CD4-positive, alpha-beta T cell (primary cell): ENCODE results near the gene HEATR1. TPM values are rescaled to one million over a fixed set of nuclear protein-coding genes. Genes with fewer than 3 reads are reported as not detected.

ENCODE experiments used
- ATAC-seq: fragments of 200-7000 bp; cut with Tn5 transposase; one replicate; pipeline ENCODE4 v1.10.0; 2022; ENCODE audit warnings: mild to moderate bottlenecking; ENCODE audit not compliant: poor library complexity
- CTCF ChIA-PET: fragments of 350-600 bp; sonication (Branson Sonifier 250); formaldehyde crosslinking; loops from one replicate; lab custom pipeline; 2021; ENCODE audit warnings: antibody characterized with exemption, inconsistent platforms; lab: Charles Lee
- POLR2A ChIA-PET: fragments of 350-600 bp; sonication (Branson Sonifier 250); formaldehyde crosslinking; loops from one replicate; lab custom pipeline; 2021; ENCODE audit warnings: antibody characterized with exemption, inconsistent platforms; lab: Charles Lee
- DNase-seq, 14 experiments: peaks; one replicate each; pipeline ENCODE4 v3.0.0-alpha.2; 2013 to 2020; ENCODE audit warnings: mixed read lengths in 2 of 14
- H3K27ac ChIP-seq, 2 donors: one replicate each; pipeline versions ENCODE4 v1.5.1 to v1.7.0; 2013; ENCODE audit warnings: low read length in 2 of 2, low read depth in 1 of 2, mild to moderate bottlenecking in 1 of 2
- H3K27me3 ChIP-seq, 2 experiments: 1 replicate in 1 of 2; 2 replicates in 1 of 2; pipeline versions ENCODE4 v1.6.1 to v1.7.0; 2013; ENCODE audit warnings: low read length in 2 of 2, control low read depth in 1 of 2, mild to moderate bottlenecking in 1 of 2, moderate library complexity in 1 of 2; ENCODE audit not compliant: insufficient read depth in 2 of 2, control insufficient read depth in 1 of 2
- H3K36me3 ChIP-seq: one replicate; pipeline ENCODE4 v1.6.1; 2013; ENCODE audit warnings: low read length, control low read depth; ENCODE audit not compliant: insufficient read depth
- H3K4me1 ChIP-seq: one replicate; pipeline ENCODE4 v1.6.1; 2013; ENCODE audit warnings: low read length, control low read depth; ENCODE audit not compliant: insufficient read depth
- H3K4me3 ChIP-seq: one replicate; pipeline ENCODE4 v1.5.1; 2013; ENCODE audit warnings: mild to moderate bottlenecking, low read length, moderate library complexity
- H3K9me3 ChIP-seq, 2 experiments: 1 replicate in 1 of 2; 2 replicates in 1 of 2; pipeline versions ENCODE4 v1.6.1 to v1.7.0; 2013; ENCODE audit warnings: low read length in 2 of 2, mild to moderate bottlenecking in 2 of 2, control low read depth in 1 of 2, moderate library complexity in 1 of 2; ENCODE audit not compliant: control insufficient read depth in 1 of 2, insufficient read depth in 1 of 2
- H3K27ac Mint-ChIP-seq: one replicate; pipeline ENCODE4 v1.8.0; 2020; ENCODE audit warnings: mixed read lengths
- H3K27me3 Mint-ChIP-seq: one replicate; pipeline ENCODE4 v1.8.0; 2021; ENCODE audit warnings: mixed read lengths
- H3K36me3 Mint-ChIP-seq: one replicate; pipeline ENCODE4 v1.8.0; 2021; ENCODE audit warnings: low read depth, mixed read lengths
- H3K4me1 Mint-ChIP-seq: one replicate; pipeline ENCODE4 v1.8.0; 2021; ENCODE audit warnings: low read depth, mixed read lengths
- H3K4me3 Mint-ChIP-seq: one replicate; pipeline ENCODE4 v1.8.0; 2020; ENCODE audit warnings: mild to moderate bottlenecking, mixed read lengths
- H3K9me3 Mint-ChIP-seq: one replicate; pipeline ENCODE4 v1.8.0; 2020; ENCODE audit warnings: mixed read lengths
- intact Hi-C, 2 experiments: fragments of 100-400 bp; cut with DNase I in 1 of 2; cut with micrococcal nuclease in 1 of 2; formaldehyde crosslinking; loops; one replicate each; pipeline versions ENCODE4 v1.15.1 to v1.9.0; 2023 to 2025; cut with DNase I, micrococcal nuclease
- total RNA-seq, 174 experiments: library from RNA in 2 of 174; stranded (reverse) in 2 of 174; gene quantifications; one replicate each; pipeline ENCODE4 v1.2.3 and lab custom pipeline; 2021 to 2026
- TF ChIP-seq, protein P1 (sequence below): fragments of 200-600 bp; IDR thresholded peaks from one replicate; pipeline ENCODE4 v1.8.0; 2022; ENCODE audit warnings: antibody characterized with exemption, mild to moderate bottlenecking

The HEATR1 gene
- total RNA-seq, 2 experiments from 2014 or later, result 34.9 to 37.5 TPM

DNA sequence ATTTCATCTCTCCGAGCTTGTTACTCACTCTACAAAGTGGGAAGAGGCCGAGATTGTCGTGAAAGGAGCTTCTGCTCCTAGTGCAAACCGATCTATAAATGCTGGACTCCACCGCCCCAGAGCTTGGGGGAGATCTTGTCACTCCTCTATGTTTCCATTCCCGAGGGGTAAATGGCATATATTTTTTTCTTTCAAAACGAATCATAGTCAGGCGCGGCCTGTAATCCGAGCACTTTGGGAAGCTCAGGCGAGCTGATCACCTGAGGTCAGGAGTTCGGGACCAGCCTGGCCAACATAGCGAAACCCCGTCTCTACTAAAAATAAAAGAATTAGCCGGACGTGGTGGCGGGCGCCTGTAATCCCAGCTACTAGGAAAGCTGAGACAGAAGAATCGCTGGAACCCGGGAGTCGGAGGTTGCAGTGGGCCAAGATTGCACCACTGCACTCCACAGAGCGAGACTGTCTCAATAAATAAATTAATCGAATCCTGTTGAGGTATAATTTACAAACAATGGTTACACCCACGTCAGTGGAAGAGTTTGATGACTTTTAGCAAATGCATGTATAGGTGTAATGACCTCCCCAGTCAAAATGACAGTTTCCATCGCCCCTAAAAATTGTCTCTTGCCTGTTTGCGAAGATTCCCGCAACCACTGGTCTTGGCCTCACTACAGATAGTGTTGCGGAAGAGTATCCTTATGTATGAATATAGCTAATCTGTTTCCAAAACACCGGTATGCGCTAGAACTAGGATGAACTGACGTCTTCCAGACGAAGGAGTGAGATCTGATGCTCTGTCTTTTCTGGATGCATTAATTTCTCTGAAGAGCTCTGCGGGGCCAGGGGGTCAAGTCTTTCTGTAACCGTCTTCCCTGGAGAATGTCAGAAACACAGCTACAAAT is 840 bp upstream of the HEATR1 start:
- H3K4me3 Mint-ChIP-seq, result peak overlapping the region; percentile 98
- H3K27me3 Mint-ChIP-seq, result peaks cover 27% of the 10 kb centered on the region
- intact Hi-C loops, result loop anchor here (5.0 to 10.0 kb wide), 5 partner anchors 80 to 323 kb away; partner anchors contain the start of genes LGALS8 (in 2 of the 2) and ERO1B (in 1 of the 2)
- Histone ChIP-seq H3K27me3 (peaks cover 22 to 23% of the 10 kb centered on the region in 2 experiments), H3K9me3 (no peaks in the 10 kb centered on the region), H3K4me3 (peak overlapping the region; percentile 82), H3K4me1 (peaks cover 14% of the 10 kb centered on the region), H3K27ac (peak overlapping the region in 1 of 2 donors; percentile 65), H3K36me3 (peaks cover 15% of the 10 kb centered on the region)
- H3K4me1 Mint-ChIP-seq, result peaks cover 38% of the 10 kb centered on the region
- H3K9me3 Mint-ChIP-seq, result no peaks in the 10 kb centered on the region
- ChIA-PET POLR2A (interaction anchor here (1.0 to 1.9 kb wide), 6 partner anchors 12 to 1101 kb away, joined by 3 to 16 read pairs (median 4); partner anchors contain the start of genes B3GALNT2, LGALS8 and MTR), CTCF (no interaction called here)
- TF ChIP-seq, protein P1, sequence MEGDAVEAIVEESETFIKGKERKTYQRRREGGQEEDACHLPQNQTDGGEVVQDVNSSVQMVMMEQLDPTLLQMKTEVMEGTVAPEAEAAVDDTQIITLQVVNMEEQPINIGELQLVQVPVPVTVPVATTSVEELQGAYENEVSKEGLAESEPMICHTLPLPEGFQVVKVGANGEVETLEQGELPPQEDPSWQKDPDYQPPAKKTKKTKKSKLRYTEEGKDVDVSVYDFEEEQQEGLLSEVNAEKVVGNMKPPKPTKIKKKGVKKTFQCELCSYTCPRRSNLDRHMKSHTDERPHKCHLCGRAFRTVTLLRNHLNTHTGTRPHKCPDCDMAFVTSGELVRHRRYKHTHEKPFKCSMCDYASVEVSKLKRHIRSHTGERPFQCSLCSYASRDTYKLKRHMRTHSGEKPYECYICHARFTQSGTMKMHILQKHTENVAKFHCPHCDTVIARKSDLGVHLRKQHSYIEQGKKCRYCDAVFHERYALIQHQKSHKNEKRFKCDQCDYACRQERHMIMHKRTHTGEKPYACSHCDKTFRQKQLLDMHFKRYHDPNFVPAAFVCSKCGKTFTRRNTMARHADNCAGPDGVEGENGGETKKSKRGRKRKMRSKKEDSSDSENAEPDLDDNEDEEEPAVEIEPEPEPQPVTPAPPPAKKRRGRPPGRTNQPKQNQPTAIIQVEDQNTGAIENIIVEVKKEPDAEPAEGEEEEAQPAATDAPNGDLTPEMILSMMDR, result no peak
- peaks cover 47% of the 10 kb centered on the region for H3K36me3 Mint-ChIP-seq
- no peak for ATAC-seq
- DNase-seq, result peak in 1 of 14 experiments; percentile 11
- peak overlapping the region; percentile 96 for H3K27ac Mint-ChIP-seq

DNA sequence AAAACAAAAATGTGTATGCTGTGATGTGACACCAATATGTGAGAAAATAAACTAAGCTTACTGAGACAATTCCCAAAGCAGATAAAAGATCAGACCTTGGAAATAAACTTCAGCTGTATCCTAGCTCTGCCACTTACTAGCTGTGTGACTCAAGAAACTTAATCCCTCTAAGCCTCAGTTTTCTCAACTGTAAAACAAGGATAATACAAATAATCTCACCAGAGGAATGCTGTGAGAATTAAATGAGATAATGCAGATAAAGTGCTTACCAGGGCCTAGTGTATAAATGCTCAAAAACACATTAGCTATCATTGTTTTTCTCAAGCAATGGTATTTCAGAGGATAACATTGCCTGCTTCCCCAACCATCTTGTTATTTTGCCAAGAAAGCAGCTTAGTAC is 2.1 kb downstream of the HEATR1 start:
- ATAC-seq, result no peak
- Mint-ChIP-seq H3K27ac (no peak overlapping the region), H3K27me3 (peaks cover 1% of the 10 kb centered on the region), H3K9me3 (no peaks in the 10 kb centered on the region), H3K36me3 (peaks cover 74% of the 10 kb centered on the region), H3K4me3 (peak overlapping the region; percentile 98), H3K4me1 (peaks cover 44% of the 10 kb centered on the region)
- no peaks in the 10 kb centered on the region for H3K9me3 ChIP-seq
- TF ChIP-seq, protein P1, result no peak
- ChIA-PET POLR2A (interaction anchor here (1.1 kb wide), 1 partner anchor 85 kb away, joined by 3 read pairs; no protein-coding TSS in a partner anchor), CTCF (no interaction called here)
- DNase-seq, result no peak
- H3K27ac ChIP-seq, result no peak overlapping the region
- H3K36me3 ChIP-seq, result peaks cover 36% of the 10 kb centered on the region
- no peak overlapping the region for H3K4me3 ChIP-seq
- peaks cover 14% of the 10 kb centered on the region for H3K4me1 ChIP-seq
- intact Hi-C loops, result loop anchor here (5.0 to 10.0 kb wide), 3 partner anchors 77 to 320 kb away; partner anchors contain the start of genes LGALS8 (in 2 of the 2) and ERO1B (in 1 of the 2)
- no peaks in the 10 kb centered on the region for H3K27me3 ChIP-seq

DNA sequence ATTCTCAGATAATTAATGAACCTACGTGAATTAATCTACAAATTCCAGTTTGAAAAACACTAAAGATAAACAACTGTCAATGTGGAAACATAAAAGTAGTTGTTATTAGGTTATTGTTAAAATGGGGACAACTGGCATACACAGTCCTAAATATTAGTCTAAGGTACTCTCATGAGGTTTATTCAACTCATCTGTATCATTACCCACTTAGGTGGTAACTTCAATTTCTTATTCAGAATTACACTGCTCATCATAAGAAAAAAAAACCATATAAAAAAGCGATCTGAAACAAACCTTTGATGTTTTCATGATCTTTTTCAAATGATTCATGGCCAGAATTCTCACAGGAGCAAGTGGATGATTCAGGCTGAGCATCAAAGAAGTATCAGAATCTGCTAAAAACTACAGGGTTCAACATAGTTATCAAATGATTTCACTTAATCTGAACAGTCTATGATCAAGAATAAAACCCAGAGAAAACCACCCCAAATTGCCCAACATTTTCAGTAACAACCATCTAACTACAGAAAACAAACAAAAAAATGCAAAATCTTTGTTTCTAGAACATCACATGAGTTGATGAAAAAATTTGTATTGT is 13.7 kb downstream of the HEATR1 start:
- no peak overlapping the region for H3K27ac Mint-ChIP-seq
- Histone ChIP-seq H3K9me3 (no peaks in the 10 kb centered on the region), H3K4me1 (no peaks in the 10 kb centered on the region), H3K27me3 (no peaks in the 10 kb centered on the region), H3K4me3 (no peak overlapping the region), H3K27ac (no peak overlapping the region), H3K36me3 (peaks cover 89% of the 10 kb centered on the region)
- CTCF ChIA-PET, result no interaction called here
- H3K9me3 Mint-ChIP-seq, result no peaks in the 10 kb centered on the region
- H3K4me1 Mint-ChIP-seq, result no peaks in the 10 kb centered on the region
- ATAC-seq (no peak), DNase-seq (no peak)
- TF ChIP-seq, protein P1, result no peak
- no peak overlapping the region for H3K4me3 Mint-ChIP-seq
- POLR2A ChIA-PET, result no interaction called here
- intact Hi-C loops, result loop anchor here in 1 of 2 experiments (5.0 kb wide), 1 partner anchor 33 kb away; no protein-coding TSS in a partner anchor
- H3K27me3 Mint-ChIP-seq, result no peaks in the 10 kb centered on the region
- peaks cover 96% of the 10 kb centered on the region for H3K36me3 Mint-ChIP-seq
